22Rv1 (cell line): ENCODE measurements around the gene CUX1.
"Not testable (repeated sequence)": the region's sequence is repeated elsewhere in the genome, so short reads cannot be mapped to it uniquely, and the experiment has no call there.

Source experiments
- H3K27ac ChIP-seq: fragments of 450-650 bp; 2 replicates; pipeline ENCODE4 v1.5.1; 2017
- ZFX ChIP-seq: fragments of 450-650 bp; IDR thresholded peaks from 2 replicates; pipeline ENCODE4 v1.6.1; 2017; ENCODE audit warnings: antibody characterized with exemption, borderline replicate concordance
- TF ChIP-seq, protein P1 (sequence below): fragments of 450-650 bp; IDR thresholded peaks from 2 replicates; pipeline ENCODE4 v1.5.1; 2017; ENCODE audit warnings: mild to moderate bottlenecking

Gene CUX1

DNA sequence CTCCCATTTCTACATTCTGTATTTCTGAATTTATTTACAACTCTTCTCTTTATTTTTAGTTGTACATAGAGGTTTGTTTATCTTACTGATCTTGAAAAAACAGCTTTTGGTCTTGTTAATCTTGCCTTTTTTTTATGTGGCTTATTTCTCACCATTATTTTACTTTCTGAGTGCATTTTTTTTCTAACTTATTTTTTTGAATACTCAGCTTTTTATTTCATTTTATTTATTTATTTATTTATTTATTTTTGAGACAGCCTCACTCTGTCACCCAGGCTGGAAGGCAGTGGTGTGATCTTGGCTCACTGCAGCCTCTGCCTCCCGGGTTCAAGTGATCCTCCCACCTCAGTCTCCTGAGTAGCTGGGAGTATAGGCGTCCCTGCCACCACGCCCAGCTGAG is 23.9 kb downstream of the CUX1 start:
- TF ChIP-seq, protein P1, sequence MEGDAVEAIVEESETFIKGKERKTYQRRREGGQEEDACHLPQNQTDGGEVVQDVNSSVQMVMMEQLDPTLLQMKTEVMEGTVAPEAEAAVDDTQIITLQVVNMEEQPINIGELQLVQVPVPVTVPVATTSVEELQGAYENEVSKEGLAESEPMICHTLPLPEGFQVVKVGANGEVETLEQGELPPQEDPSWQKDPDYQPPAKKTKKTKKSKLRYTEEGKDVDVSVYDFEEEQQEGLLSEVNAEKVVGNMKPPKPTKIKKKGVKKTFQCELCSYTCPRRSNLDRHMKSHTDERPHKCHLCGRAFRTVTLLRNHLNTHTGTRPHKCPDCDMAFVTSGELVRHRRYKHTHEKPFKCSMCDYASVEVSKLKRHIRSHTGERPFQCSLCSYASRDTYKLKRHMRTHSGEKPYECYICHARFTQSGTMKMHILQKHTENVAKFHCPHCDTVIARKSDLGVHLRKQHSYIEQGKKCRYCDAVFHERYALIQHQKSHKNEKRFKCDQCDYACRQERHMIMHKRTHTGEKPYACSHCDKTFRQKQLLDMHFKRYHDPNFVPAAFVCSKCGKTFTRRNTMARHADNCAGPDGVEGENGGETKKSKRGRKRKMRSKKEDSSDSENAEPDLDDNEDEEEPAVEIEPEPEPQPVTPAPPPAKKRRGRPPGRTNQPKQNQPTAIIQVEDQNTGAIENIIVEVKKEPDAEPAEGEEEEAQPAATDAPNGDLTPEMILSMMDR: no peak
- TF ChIP-seq ZFX: no peak
- no peak overlapping the region for H3K27ac ChIP-seq

- H3K27ac ChIP-seq: no peak overlapping the region
- no peak for TF ChIP-seq ZFX
- TF ChIP-seq, protein P1: no peak
These were observed 26.2 kb downstream of the CUX1 start for GRCh38 chr7:101843293-101844271.

GRCh38 chr7:101845974-101846373 is 28.5 kb downstream of the CUX1 start:
- H3K27ac ChIP-seq: no peak overlapping the region
- no peak for TF ChIP-seq ZFX
- TF ChIP-seq, protein P1: no peak

DNA sequence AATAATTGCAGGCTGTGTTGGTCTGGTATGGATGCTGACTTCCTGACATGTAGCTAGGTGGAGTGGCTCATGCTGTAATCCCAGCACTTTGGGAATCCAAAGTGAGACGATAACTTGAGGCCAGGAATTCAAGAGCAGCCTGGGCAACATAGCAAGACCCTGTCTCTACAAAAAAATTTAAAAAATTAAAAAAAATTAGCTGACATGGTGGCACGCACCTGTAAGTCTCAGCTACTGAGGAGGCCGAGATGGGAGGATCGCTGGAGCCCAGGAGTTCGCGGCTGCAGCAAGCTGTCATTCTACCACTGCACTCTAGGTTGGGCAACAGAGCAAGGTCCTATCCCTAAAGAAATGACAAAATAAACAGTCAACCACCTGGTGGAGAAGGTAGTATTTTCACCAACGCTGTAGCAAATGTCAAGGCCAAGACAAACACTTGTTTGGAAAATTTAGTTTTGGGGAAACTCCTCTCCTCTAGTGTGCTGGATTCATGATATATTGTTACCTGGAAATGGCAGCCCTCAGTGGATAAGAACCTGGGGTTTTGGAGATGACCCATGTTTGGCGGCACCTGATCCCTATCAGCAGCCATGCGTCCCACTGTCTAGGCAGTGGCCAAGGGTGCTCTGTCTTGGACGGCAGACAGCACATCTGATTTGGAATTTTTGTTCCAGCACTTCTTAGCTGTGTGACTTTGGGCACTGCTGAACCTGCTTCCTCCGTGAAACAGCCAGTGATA is 29.5 kb downstream of the CUX1 start:
- no peak for TF ChIP-seq ZFX
- H3K27ac ChIP-seq: no peak overlapping the region

GRCh38 chr7:101848208-101848951 is 31.0 kb downstream of the CUX1 start:
- TF ChIP-seq ZFX: no peak
- TF ChIP-seq, protein P1: no peak
- no peak overlapping the region for H3K27ac ChIP-seq

DNA sequence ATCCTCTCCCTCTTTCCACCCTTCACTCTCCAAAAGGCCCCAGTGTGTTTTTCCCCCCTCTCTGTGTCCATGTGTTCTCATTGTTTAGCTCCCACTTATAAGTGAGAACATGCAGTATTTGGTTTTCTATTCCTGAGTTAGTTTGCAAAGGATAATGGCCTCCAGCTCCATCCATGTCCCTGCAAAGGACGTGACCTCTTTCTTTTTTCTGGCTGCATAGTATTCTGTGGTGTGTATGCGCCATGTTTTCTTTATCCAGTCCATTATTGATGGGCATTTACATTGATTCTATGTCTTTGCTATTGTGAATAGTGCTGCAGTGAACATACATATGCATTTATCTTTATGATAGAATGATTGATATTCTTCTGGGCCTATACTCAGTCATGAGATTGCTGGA is 31.9 kb downstream of the CUX1 start:
- H3K27ac ChIP-seq: not testable (repeated sequence)

DNA sequence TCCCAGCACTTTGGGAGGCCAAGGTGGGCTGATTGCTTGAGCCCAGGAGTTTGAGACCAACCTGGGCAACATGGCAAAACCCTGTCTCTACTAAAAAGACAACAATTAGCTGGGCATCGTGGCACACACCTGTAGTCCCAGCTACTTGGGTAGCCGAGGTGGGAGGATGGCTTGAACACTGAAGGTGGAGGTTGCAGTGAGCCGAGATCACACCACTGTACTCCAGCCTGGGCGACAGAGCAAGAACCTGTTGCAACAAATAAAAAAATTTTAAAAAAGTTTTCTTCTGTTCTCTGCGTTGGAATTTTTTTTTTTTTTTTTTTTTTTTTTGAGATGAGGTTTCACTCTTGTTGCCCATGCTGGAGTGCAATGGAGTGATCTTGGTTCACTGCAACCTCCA is 34.9 kb downstream of the CUX1 start:
- not testable (repeated sequence) for H3K27ac ChIP-seq

GRCh38 chr7:101853684-101854083 is 36.3 kb downstream of the CUX1 start:
- TF ChIP-seq ZFX: no peak
- TF ChIP-seq, protein P1: no peak
- H3K27ac ChIP-seq: no peak overlapping the region
